Lower lobe of right lung (tissue), 2 donors: ENCODE measurements around the gene RAB6D. TPM values are rescaled to one million over a fixed set of nuclear protein-coding genes. Genes with fewer than 3 reads are reported as not detected.
"Not testable (repeated sequence)": the region's sequence is repeated elsewhere in the genome, so short reads cannot be mapped to it uniquely, and the experiment has no call there.

ENCODE experiments used
- ATAC-seq, 2 donors: fragments of 200-7000 bp; cut with Tn5 transposase; one replicate each; pipeline ENCODE4 v1.9.1; 2020 to 2022; ENCODE audit warnings: mild to moderate bottlenecking in 2 of 2, moderate library complexity in 2 of 2
- DNase-seq: peaks from one replicate; pipeline ENCODE4 v3.0.0-alpha.2; 2020
- H3K27ac ChIP-seq: fragments of 200-600 bp; one replicate; pipeline ENCODE4 v1.8.0; 2022
- H3K27me3 ChIP-seq: fragments of 200-600 bp; one replicate; pipeline ENCODE4 v1.8.0; 2022; ENCODE audit warnings: low read depth
- H3K36me3 ChIP-seq: fragments of 200-600 bp; one replicate; pipeline ENCODE4 v1.8.0; 2022; ENCODE audit warnings: mild to moderate bottlenecking
- H3K4me1 ChIP-seq: fragments of 200-600 bp; one replicate; pipeline ENCODE4 v1.8.0; 2022
- H3K4me3 ChIP-seq: fragments of 200-600 bp; one replicate; pipeline ENCODE4 v1.8.0; 2022; ENCODE audit warnings: mild to moderate bottlenecking
- H3K9me3 ChIP-seq: fragments of 200-600 bp; one replicate; pipeline ENCODE4 v1.8.0; 2022
- intact Hi-C: fragments of 100-400 bp; cut with DNase I; formaldehyde crosslinking; loops from one replicate; pipeline ENCODE4 v1.11.0; 2022
- total RNA-seq: library from RNA; stranded (reverse); fragmentation: NEBNext Ultra II Directional; extraction: Animal tissue kit (Norgen Biotek cat#: 25700); gene quantifications from one replicate; pipeline ENCODE4 v1.2.1, GENCODE V29; 2021
- TF ChIP-seq, protein P1 (sequence below): fragments of 200-600 bp; IDR thresholded peaks from one replicate; pipeline ENCODE4 v1.8.0; 2022; ENCODE audit warnings: antibody characterized with exemption, mild to moderate bottlenecking
- donor health status: DM: no; HTN: yes; CAD: no; lungs with severe emphysema.

RAB6D gene
- total RNA-seq, 1 donor from 2014 or later: not detected

DNA sequence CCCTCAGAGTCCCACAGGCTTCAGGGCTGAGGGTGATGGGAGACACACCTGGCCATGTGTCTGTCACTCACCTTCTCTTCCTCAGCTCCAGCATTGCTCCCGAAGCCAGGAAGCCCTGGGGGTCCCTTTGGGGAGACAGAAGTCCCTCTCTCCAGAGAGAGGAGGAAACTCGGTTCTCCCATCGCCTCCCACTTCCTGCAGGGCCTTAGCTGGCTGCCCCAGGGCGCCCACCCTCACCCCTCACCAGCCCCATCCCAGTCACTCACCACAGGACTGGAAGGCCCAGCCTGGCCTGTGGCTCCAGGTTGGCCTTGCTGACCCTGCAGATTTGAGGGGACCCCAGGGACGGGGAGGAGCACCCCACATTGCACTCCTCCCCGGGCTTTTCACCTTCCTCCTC is 2.7 kb upstream of the RAB6D start:
- intact Hi-C loops: no loop called here
- DNase-seq: no peak
- Histone ChIP-seq H3K27me3 (peaks cover 18% of the 10 kb centered on the region), H3K9me3 (no peaks in the 10 kb centered on the region), H3K36me3 (no peaks in the 10 kb centered on the region), H3K27ac (no peak overlapping the region), H3K4me3 (no peak overlapping the region), H3K4me1 (no peaks in the 10 kb centered on the region)
- TF ChIP-seq, protein P1, sequence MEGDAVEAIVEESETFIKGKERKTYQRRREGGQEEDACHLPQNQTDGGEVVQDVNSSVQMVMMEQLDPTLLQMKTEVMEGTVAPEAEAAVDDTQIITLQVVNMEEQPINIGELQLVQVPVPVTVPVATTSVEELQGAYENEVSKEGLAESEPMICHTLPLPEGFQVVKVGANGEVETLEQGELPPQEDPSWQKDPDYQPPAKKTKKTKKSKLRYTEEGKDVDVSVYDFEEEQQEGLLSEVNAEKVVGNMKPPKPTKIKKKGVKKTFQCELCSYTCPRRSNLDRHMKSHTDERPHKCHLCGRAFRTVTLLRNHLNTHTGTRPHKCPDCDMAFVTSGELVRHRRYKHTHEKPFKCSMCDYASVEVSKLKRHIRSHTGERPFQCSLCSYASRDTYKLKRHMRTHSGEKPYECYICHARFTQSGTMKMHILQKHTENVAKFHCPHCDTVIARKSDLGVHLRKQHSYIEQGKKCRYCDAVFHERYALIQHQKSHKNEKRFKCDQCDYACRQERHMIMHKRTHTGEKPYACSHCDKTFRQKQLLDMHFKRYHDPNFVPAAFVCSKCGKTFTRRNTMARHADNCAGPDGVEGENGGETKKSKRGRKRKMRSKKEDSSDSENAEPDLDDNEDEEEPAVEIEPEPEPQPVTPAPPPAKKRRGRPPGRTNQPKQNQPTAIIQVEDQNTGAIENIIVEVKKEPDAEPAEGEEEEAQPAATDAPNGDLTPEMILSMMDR: no peak
- ATAC-seq: peak in 1 of 2 donors; percentile 25

DNA sequence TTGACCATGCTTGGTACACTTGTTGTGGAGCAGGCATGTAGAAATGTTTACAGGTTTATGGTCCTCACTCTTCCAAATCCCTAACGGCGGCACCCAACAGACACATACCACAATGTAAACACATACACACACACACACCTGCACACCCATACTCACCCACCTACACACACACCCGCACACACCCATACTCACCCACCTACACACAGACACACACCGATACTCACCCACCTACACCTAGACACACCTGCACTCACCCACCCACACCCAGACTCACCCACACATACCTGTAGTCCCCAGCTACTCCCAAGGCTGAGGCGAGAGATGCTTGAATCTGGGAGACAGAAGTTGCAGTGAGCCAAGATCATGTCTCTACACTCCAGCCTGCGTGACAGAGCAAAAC is 1.5 kb upstream of the RAB6D start:
- Histone ChIP-seq H3K27ac (no peak overlapping the region), H3K27me3 (peaks cover 23% of the 10 kb centered on the region), H3K9me3 (no peaks in the 10 kb centered on the region), H3K4me1 (no peaks in the 10 kb centered on the region), H3K36me3 (no peaks in the 10 kb centered on the region), H3K4me3 (no peak overlapping the region)
- no peak for DNase-seq
- ATAC-seq: no peak
- intact Hi-C loops: no loop called here
- TF ChIP-seq, protein P1: no peak

DNA sequence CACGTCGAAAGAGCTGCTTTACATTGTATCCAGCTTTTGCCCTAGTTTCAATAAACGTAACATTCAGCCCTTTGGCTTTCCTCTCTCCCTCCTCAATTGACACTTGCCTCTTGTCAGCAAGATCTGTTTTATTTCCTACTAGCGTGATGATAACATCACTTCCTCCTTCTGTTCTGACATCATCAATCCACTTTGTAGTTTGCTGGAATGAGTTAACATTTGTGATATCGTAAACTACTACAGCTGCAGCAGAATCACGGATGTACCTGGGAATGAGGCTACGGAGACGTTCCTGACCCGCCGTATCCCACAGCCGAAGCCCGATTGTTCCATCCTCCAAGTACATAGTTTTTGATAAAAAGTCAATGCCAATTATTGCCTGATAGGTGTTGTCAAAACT is 755 bp downstream of the RAB6D start:
- H3K4me3 ChIP-seq, ATAC-seq, H3K9me3 ChIP-seq, H3K36me3 ChIP-seq, intact Hi-C loops, H3K27ac ChIP-seq, H3K4me1 ChIP-seq, DNase-seq: not testable (repeated sequence)
- peaks cover 30% of the 10 kb centered on the region for H3K27me3 ChIP-seq

DNA sequence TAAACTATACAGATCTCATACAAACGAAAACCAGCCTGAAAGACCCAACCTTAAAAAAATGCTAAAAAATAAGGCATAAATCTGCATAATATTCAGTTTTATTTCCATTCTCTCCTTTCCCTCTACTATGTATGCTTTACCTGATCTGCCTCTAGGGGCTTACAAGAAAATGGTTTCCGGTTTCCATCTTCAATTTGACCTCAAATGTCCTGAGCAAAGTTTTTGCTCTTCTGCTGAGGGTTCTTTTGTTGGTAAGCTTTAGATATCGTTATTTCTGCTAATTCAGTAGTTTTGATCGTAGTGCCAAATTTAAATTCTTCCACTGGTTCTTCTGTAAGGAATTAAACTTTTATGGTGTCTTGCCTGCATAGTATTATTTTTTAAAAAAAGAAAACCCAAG is 2.2 kb downstream of the RAB6D start:
- peaks cover 29% of the 10 kb centered on the region for H3K27me3 ChIP-seq
- H3K9me3 ChIP-seq, H3K4me1 ChIP-seq, DNase-seq, ATAC-seq, H3K36me3 ChIP-seq, H3K27ac ChIP-seq, H3K4me3 ChIP-seq, intact Hi-C loops: not testable (repeated sequence)

DNA sequence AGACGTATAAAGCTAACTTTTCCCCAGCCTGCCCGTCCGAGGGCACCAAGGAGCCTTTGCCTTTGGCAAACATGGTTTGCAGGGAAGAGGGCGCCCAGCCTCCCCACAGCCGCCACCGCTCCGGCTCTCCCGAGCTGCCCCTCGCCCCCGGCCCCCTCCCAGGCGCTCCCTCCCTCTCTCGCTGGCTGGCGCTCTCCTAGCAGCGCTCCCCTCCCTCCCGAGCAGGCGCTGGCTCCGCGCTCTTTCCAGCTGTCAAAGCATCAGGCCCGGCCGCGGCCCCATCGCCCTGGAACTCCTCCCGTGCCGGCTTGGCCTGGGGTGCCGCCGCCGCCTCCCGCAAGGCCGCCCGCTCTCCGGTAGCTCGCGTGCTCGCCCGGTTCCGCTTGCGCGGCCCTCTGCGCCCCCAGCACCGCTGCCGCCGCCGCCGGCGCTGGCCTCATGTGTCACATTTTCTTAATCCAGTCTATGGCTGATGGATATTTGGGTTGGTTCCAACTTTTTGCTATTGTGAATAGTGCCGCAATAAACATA is 10.7 kb downstream of the RAB6D start:
- H3K9me3 ChIP-seq, H3K27ac ChIP-seq, H3K27me3 ChIP-seq, DNase-seq, ATAC-seq, H3K36me3 ChIP-seq, H3K4me1 ChIP-seq, intact Hi-C loops, H3K4me3 ChIP-seq: not testable (repeated sequence)

DNA sequence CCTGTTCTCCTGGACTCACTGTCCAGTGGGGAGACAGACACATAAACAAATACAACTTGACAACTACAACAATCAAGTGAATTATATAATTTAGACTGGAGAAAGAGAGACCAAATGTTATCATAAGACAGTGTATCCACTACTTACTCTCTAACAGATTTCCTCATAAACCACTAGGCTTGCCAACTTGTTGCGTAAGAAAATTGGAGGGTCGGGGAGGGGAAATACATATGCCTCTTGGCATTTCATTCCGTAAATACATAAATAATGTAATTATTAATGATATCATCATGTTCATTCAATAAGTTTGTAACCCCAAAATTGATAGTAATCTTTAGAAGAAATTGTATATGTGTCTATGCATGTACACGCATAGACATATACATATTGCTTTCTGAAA is 14.9 kb downstream of the RAB6D start:
- no peaks in the 10 kb centered on the region for H3K4me1 ChIP-seq
- H3K27ac ChIP-seq: no peak overlapping the region
- no peaks in the 10 kb centered on the region for H3K9me3 ChIP-seq
- DNase-seq (no peak), ATAC-seq (no peak)
- TF ChIP-seq, protein P1: no peak
- H3K36me3 ChIP-seq: no peaks in the 10 kb centered on the region
- no peaks in the 10 kb centered on the region for H3K27me3 ChIP-seq
- no peak overlapping the region for H3K4me3 ChIP-seq
- intact Hi-C loops: no loop called here

DNA sequence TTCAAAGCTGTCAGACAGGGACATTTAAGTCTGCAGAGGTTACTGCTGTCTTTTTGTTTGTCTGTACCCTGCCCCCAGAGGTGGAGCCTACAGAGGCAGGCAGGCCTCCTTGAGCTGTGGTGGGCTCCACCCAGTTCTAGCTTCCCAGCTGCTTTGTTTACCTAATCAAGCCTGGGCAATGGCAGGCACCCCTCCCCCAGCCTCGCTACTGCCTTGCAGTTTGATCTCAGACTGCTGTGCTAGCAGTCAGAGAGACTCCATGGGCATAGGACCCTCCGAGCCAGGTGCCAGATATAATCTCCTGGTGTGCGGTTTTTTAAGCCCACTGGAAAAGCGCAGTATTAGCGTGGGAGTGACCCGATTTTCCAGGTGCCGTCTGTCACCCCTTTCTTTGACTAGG is 16.9 kb downstream of the RAB6D start:
- H3K9me3 ChIP-seq, H3K4me1 ChIP-seq, intact Hi-C loops, H3K27me3 ChIP-seq, H3K27ac ChIP-seq, ATAC-seq, DNase-seq, H3K36me3 ChIP-seq, H3K4me3 ChIP-seq: not testable (repeated sequence)

DNA sequence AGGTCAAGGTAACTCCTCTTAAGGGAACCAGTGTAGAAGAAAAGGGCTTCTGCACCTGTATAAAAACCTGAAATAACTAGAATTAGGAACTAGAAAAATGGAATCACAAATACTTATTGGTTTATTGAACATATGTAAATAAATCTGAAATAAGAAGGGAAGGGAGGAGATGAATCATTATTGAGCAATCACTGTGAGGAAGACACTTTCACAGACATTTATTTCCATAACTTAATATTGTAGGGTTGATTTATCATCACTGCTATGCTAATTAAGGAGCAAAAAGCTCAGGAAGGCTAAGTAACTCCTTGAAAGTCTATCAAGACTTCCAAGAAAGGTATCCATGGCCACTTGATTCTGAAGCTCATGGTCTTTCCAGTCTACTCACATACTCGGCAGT is 24.7 kb downstream of the RAB6D start:
- intact Hi-C loops, H3K27ac ChIP-seq, H3K27me3 ChIP-seq, H3K4me3 ChIP-seq, H3K36me3 ChIP-seq, ATAC-seq, H3K4me1 ChIP-seq, H3K9me3 ChIP-seq, DNase-seq: not testable (repeated sequence)

DNA sequence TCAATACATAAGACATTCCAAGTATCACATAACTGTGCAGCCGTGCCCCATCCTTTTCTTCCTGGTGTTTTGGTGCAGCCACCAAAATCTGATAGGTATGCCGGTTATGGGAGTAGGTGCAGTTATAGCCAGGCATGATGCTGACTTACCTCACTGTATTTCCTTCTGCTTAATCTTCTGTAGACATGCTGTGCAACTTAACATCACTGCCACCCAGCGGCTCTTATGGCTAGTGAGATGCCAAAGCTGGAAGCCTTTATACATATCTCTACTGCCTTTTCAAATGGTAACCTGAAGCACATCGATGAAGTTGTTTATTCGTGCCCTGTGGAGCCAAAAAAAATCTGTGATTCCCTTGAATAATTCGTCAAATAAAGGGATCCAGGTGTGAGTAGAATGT is 28.6 kb downstream of the RAB6D start:
- ATAC-seq, H3K27me3 ChIP-seq, H3K9me3 ChIP-seq, intact Hi-C loops, H3K27ac ChIP-seq, DNase-seq, H3K36me3 ChIP-seq, H3K4me1 ChIP-seq, H3K4me3 ChIP-seq: not testable (repeated sequence)

DNA sequence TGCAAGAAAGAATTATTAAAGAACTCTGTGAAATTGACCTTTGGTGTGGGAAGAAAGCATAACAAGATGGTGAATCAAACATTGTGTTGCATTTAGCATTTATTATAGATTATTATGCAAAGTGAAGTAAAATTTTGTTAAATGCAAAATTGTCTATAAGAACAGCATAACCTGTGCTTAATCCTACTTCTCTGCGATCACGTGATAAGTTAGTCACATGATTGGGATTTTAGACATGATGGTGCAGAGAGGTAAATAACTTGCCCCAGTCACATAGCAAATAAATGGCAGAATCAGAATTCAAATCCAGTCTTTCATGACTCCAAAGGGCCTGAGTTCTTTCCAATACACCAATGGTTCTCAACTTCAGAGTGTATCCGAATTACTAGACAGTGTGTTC is 31.3 kb downstream of the RAB6D start:
- intact Hi-C loops, H3K4me1 ChIP-seq, ATAC-seq, DNase-seq, H3K4me3 ChIP-seq, H3K27ac ChIP-seq, H3K9me3 ChIP-seq, H3K36me3 ChIP-seq, H3K27me3 ChIP-seq: not testable (repeated sequence)

DNA sequence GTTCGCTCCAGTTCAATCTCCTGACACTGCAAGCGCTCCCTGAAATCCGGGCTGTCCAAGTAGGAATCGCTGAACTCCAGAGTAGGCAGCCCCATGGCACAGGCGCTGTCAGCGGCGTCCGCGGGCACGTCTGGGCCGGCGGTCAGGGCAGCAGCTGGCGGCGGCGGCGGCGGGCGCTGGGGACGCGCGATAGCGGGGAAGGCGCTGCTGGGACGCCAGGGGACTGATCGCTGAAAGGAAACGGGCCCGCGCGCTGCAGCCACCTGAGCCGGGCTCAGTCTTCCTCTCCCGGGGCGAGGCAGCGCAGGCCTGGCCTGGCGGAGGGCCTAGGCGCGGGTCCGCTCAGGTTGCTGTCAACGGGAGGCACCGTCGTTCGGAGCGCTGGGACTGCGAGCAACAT is 33.0 kb downstream of the RAB6D start:
- intact Hi-C loops, DNase-seq, H3K9me3 ChIP-seq, H3K27me3 ChIP-seq, H3K4me1 ChIP-seq, H3K27ac ChIP-seq, ATAC-seq, H3K4me3 ChIP-seq, H3K36me3 ChIP-seq: not testable (repeated sequence)
